GM18519 (cell line): ENCODE measurements around the gene OPHN1.
"Not testable (repeated sequence)": the region's sequence is repeated elsewhere in the genome, so short reads cannot be mapped to it uniquely, and the experiment has no call there.

ENCODE experiments used
- ATAC-seq: cut with Tn5 transposase; IDR thresholded peaks from one replicate; pipeline ENCODE4 v1.9.1; 2021; ENCODE audit warnings: mild to moderate bottlenecking, moderate library complexity; ENCODE audit not compliant: unreplicated experiment, low FRiP score

The OPHN1 gene

GRCh38 chrX:68372665-68373064 is 60.6 kb downstream of the OPHN1 start:
- no peak for ATAC-seq

DNA sequence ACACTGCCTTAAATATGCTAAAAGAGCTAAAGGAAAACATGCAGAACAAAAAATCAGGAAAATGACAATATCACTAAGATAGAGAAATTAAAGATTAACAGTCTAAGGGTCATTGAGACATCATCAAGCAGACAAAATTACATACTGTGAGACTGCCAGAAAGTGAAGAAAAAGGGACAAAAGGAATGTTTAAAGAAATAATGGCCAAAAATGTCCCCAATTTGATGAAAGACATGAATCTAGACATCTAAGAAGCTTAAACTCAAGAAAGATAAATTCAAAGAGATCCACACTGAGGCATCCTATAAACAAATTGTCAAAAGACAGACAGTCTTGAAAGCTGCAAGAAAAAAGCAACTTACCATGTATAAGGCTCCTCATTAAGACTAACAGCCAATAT is 63.7 kb downstream of the OPHN1 start:
- no peak for ATAC-seq

DNA sequence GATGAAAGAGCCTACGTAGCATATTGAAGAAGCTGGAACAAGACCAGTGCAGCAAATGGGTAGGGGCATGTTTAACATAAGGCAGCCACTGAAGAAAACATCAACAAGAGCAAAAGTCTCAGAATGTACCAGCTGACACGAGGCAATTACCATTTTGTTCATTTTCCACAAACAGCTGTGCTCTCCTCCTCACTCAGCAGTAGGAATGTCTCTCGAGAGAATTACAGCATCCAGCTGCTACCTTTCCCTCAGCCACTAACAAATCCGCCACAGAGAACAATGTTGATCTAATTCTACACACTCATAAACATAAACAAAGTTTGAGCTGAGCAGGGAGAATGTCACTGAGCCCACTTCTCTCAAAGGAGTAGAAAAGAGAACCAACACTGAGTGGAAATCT is 68.0 kb downstream of the OPHN1 start:
- no peak for ATAC-seq

DNA sequence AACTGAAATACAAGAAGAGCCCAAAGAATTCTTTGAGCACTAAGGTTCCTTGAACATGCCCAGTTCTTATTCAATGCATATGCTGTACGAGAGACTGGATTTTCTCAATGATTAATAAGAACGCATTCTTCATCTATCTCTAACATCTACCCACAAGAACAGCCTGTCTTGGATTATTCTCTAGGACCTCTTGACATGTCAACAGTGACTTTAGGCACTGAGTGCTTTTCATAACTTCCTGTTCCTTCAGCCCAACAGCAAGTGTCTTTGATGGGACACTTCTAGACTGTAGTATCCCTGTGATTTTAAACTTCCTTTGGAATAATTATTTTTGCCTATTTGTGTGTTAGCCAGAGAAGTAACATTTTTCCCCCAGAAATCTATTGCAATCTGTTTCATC is 69.3 kb downstream of the OPHN1 start:
- ATAC-seq, result no peak

DNA sequence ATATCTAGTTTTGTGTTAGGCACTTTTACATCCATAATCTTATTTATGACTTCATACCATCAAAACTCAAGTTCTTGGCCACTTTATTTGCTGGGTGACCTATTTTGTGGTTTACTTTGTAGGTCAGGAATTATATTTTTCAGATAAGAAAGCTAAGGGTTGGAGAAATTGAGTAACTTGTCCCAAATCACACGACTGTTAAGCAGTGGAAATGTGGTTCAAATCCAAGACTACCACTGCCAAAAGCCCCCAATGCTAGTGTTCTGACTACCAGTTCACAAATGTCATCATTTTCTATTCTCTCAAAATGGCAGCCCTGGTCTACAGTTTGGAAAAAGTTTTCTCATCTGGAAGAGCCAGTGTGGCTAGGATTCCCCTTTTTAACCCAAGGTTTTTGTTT is 74.6 kb downstream of the OPHN1 start:
- no peak for ATAC-seq

DNA sequence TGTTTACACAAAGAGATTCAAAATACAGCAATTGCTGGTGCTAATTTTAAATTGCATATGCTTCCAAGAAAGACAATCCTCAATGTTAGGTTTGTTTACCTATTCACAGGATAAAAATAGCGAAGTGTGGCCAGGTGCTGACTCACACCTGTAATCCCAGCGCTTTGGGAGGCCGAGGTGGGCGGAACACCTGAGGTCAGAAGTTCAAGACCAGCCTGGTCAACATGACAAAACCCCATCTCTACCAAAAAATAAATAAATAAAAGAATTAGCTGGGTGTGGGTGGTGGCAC is 77.7 kb downstream of the OPHN1 start:
- no peak for ATAC-seq

- no peak for ATAC-seq
Observed at GRCh38 chrX:68354879-68355628, 78.2 kb downstream of the OPHN1 start.

DNA sequence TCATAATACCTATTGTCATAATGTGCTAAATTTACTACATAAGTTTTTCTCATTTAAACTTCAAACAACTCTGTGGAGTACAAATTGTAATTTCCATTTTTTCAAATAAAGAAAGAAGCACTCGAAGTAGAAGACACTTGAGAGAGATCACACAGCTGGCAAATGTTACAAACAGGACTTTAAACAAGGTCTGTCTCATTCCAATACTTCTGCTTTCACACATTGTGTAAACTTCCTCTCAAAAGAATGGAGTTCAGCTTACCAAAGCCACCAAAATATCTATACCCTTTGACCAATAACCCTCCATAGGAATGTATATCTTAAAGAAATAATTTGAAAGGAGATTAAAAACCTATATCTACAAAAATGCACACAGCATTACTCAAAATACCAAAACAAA is 88.3 kb downstream of the OPHN1 start:
- ATAC-seq, result no peak

DNA sequence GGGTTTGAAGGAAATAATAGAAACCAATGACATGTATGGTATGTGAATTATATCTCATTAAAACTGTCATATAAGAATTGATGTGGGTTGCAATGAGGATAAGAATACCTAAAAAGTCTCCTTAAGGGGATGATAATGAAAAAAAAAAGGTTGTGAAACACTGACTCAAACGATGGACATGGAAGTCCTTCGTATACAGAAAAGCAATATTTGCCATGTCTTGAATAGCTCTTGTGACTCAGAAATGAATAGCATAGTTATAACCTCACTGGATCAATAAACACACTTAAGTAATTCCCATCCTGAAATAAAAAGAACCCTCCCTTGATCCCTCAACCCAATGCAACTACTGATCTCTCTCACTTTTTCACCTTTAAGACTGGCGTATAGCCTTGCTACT is 89.7 kb downstream of the OPHN1 start:
- no peak for ATAC-seq

- no peak for ATAC-seq
Observed at GRCh38 chrX:68332201-68332731, 101.0 kb downstream of the OPHN1 start.

- not testable (repeated sequence) for ATAC-seq
Observed at GRCh38 chrX:68326841-68327240, 106.5 kb downstream of the OPHN1 start.

DNA sequence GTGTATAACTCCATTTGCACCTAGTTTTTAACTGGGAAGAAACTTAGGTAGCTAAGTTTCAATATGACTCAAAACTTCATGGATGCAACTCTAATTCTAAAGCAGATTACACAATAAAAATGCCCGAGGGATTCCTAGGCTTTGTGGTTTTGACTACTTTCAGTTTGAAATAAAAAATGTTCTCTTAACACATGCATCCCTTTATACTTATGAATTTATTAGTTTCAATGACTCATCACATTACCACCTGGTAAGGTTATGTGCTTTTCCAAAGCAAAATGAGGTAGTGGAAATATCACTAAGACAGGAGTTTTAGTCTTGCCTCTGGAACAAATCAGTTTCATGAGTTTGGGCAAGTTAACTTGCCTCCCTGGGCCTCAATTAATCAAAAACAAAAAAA is 125.5 kb downstream of the OPHN1 start:
- ATAC-seq, result no peak

DNA sequence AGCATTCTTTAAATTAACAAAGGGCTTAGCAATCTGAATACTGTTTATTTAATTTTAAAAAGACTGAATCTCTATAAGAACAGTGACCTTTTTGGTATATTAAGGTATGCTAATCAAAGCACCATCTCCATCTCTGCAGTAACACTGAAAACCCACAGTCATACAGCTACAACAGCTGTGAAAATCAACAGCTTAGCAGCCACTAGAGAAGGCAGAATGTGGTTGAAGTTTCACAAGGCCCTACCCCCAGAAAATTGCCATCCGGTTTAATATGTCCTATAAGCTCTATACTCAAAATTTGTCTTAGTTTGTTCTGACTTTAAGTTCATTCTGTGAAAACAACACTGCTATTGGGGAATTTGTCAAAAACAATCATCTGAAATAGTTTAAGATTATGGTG is 128.7 kb downstream of the OPHN1 start:
- ATAC-seq, result no peak

DNA sequence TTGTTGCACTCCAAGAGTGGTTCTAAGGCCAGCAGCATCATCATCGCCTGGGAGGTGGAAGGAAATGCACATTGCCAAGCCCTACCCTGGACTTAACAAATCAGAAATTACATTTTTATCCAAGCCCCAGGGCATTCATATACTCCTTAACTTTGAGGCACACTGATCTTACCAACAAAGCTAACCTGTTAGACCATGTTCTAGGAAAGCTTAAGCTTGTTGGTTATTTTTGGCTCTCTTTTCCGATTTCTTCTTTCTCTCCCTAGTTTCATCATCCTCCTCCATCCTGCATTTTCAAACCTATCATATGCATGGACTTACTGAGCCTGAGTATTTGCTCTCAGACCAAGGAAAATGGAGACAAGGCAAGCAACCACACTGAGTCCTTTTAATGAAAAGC is 133.4 kb downstream of the OPHN1 start:
- ATAC-seq, result no peak

DNA sequence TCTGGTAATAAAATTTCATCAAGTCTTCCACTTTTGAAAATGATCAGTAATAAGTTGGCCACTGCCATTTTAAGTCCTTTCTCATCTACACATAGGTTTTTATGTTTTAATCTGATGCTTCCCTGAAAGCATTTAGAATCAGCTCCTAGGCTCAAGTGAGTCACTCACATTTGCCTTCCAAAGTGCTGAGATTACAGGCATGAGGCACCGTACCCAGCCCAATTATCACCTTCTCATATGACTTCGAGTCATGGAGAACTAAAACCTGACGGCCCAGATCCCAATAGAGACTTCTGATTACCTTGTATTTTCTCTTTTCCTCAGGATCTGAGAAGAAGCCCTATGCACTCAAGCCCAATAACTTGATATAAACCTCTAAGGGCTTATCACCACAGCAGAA is 140.8 kb downstream of the OPHN1 start:
- ATAC-seq, result no peak

DNA sequence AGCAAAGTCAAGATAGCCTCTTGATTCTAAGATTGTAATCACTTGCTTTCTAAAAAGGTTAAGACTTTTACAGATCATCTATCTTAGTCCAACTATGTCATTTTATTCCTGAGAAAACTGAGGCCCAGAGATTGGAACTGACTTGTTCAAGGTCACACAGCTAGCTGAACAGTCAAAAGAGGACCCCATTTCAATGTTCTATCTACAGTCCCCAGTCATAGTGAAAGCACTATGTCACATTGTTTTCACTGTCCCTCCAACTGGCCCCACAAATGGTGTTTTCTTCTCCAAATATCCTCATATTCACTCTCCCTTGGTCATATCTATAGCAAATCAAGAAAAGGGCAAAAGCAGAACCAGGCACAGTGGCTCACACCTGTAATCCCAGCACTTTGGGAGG is 145.2 kb downstream of the OPHN1 start:
- ATAC-seq, result no peak

DNA sequence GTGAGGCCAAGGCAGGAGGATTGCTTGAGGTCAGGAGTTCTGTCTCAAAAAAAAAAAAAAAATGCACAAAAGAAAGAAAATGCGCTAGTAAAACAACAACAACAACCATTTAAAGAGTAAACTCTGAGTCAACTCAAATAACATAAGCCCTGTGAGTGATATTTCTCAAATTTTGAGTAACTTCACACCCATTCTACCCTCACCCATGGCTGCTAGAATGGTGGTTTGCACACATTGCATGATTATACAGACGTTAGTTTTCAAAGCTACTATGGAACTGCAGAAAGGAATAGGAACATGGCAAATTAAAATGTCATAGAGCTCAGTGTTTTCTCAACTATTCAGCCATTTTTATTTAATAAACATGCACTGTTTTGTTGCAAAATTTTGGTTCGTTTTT is 145.9 kb downstream of the OPHN1 start:
- no peak for ATAC-seq

- no peak for ATAC-seq
Observed at GRCh38 chrX:68286980-68287379, 146.3 kb downstream of the OPHN1 start.

DNA sequence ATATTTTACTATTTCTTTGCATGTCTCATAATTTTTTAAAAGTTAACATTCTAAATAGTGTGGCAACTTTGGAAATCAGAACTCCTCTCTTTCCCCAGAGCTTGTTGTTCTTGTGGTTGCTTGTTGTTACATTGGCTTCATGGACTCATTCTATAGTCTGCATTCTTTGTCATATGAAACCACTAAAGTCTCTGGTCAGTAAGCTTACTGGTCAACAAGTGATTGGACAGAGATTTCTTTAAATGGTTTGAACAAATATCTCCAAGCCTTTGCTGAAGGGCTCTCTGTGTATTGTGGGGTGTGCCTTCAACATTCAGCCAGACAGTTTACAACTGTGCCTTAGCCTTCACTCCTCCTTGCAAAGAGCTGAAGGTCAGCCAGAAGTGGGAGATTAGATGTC is 147.2 kb downstream of the OPHN1 start:
- no peak for ATAC-seq

- ATAC-seq, result no peak
Observed at GRCh38 chrX:68284281-68284904, 148.9 kb downstream of the OPHN1 start.

DNA sequence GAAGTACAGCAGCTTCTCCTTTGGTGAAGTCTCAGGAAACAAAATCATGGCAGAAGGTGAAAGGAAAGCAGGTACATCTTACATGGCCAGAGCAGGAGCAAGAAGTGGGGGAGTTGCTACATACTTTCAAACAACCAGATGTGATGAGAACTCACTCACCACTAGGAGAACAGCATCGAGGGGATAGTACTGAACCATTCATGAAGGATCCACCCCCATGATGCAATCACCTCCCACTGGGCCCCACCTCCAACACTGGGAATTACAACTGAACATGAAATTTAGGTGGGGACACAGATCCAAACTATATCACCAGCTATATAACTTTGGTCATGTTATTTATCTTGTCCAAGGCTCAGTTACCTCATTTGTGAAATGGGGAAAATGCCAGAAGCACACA is 159.4 kb downstream of the OPHN1 start:
- no peak for ATAC-seq

- not testable (repeated sequence) for ATAC-seq
Observed at GRCh38 chrX:68264793-68265192, 168.5 kb downstream of the OPHN1 start.
